ENCODE data around the gene LRRC74B.
"Not testable (repeated sequence)": the region's sequence is repeated elsewhere in the genome, so short reads cannot be mapped to it uniquely, and the experiment has no call there.

Gene LRRC74B

DNA sequence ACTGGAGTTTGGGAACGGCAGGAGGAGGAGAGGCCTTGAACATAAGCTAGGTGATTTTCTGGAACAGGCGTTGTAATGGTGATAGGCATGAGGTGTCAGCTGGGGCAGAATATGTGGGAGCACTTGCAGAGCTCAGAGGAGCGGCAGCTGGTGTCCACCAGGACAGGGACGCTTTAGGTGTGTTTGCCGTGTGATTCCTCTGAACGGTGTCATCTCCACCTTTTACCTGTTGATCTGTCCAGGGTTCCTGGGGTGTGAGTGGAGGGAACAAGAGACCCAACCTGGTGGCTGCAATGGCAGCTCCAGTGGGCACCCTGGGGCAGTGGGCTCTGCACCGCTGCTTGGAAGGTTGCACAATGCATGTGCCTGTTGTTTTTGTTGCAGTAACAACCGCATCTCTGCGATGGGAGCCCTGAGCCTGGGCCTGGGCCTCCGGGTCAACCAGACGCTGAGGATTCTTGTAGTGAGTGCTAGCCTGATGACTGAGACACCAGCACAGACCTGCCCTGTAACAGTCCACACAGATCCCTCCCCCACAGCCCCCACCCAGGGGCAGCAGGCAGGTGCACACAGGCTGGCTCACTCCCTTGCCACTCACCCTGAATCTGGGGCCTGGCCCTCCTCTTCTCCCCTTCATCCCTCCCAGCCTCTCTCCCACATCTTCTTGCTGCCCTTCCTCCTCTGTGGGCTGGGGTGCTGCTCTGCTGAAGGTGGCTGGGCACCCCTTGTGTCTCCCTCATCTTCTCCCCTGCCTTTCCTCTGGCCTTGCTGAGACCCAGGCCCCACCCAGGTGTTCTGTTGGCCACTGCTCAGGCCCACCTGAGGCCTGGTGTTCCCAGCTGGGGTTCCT lies 9.2 kb downstream of the LRRC74B start:
- DNase-seq (ENCODE audit: low spot score), result no peak

- DNase-seq (ENCODE audit: low spot score), result no peak
These were observed 9.8 kb downstream of the LRRC74B start for GRCh38 chr22:21055564-21055834.

DNA sequence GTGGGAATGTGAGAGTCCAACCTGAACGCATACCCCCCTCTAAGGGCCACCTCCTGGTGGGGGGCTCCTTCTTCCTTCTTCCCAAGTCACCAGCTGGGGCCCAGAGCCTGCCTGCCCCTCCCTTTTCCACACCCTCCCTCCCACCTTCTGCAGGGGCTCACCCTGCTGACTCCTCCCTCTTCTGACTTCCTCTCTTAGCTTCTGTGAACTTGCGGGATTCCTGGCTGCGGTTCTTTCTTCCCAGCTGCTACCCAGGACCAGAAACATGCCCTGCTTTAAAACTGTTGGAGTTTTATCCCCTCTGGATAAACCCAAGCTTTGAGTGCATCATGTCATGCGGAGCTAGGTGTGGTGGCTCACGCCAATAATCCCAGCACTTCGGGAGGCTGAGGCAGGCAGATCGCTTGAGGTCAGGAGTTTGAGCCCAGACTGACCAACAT lies 10.2 kb downstream of the LRRC74B start:
- no peak for DNase-seq (ENCODE audit: low spot score)

DNA sequence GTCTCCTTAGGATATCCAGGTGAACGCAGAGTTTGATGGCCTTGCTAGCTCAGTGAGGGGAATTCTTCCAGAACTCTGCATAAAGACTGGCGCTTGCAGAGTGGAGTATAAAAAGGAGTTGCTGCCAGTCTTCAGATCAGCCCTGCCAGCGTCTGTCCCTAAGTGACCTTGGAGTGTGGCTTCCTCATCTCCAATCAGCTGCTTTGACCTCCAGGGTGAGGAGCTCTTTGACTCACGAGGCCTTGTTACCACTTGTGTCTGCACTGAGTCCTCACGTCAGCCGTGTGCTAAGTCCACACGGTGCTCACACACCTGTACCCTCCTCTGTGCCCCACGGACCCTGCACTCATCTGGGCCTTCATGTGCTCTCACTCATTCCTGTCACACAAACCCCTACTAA lies 14.6 kb downstream of the LRRC74B start:
- not testable (repeated sequence) for DNase-seq (ENCODE audit: low spot score)

DNA sequence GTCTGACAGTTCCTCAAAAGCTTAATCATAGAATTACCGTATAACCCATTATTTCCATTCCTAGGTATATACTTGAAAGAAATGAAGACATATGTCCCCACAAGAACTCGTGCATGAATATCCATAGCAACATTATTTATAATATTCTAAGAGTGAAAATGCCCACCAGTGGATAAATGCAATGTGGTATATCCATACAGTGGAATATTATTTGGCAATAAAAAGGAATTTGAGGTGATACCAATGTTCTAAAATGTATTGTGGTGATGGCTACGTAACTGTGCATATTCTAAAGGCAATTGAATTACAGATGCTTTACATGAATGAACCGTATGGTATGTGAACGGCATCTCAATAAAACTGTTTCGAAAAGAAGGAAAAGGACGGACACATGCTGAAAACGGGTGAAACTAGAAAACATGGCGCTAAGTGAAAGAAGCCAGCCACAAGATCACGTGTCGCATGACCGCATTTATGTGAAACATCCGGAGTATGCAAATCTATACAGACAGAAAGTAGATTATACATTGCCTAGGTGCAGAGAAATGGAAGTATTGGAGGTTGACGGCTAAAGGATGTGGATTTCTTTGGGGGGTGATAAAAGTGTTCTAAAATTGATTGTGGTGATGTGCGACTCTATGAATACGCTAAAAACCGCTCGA lies 16.0 kb downstream of the LRRC74B start:
- DNase-seq (ENCODE audit: low spot score), result not testable (repeated sequence)

DNA sequence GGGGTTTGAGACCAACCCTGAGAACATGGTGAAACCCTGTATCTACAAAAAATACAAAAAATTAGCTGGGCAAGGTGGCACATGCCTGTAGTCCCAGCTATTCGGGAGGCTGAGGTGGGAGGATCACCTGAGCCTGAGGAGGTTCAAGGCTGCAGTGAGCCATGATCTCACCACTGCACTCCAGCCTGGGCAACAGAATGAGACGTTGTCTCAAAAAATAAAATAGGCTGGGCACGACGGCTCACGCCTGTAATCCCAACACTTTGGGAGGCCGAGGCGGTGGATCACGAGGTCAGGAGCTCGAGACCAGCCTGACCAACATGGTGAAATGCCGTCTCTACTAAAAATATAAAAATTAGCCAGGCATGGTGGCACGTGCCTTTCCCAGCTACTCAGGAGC lies 18.7 kb downstream of the LRRC74B start:
- not testable (repeated sequence) for DNase-seq (ENCODE audit: low spot score)

- DNase-seq (ENCODE audit: low spot score), result no peak
These were observed 19.4 kb downstream of the LRRC74B start for GRCh38 chr22:21064917-21065864.

DNA sequence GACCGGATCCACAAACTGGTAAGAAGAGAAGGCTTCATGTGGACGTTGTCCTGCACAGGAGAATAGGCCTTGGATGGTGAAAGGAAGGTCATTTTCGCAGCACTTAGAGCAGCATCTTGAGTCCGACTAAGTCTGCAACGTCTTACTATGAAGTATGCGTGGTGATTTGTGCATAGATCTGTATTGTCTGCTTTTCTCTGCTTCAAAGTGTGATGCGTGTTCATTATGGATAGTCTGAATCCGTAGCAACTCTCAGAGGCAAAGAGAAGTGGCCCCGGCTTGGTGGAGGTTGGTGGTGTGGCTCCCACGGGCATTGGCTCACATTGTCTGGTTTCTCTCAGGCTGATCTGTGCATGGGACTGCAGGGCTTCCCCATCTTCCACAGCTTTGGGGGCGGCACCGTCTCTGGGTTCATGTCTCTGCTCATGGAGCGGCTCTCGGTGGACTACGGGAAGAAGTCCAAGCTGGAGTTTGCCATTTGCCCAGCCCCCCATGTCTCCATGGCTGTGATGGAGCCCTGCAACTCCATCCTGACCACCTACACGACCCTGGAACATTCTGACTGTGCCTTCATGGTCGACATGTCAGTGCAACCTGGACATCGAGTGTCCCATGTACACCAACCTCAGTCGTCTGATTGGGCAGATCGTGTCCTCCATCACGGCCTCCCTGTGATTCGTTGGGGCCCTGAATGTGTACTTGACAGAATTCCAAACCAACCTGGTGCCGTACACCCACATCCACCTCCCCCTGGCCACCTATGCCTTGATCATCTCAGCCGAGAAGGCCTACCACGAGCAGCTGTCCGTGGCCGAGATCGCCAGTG lies 21.5 kb downstream of the LRRC74B start:
- DNase-seq (ENCODE audit: low spot score), result no peak

- no peak for DNase-seq (ENCODE audit: low spot score)
These were observed 22.3 kb downstream of the LRRC74B start for GRCh38 chr22:21067901-21068680.

GRCh38 chr22:21068681-21069276 lies 23.0 kb downstream of the LRRC74B start:
- no peak for DNase-seq (ENCODE audit: low spot score)

DNA sequence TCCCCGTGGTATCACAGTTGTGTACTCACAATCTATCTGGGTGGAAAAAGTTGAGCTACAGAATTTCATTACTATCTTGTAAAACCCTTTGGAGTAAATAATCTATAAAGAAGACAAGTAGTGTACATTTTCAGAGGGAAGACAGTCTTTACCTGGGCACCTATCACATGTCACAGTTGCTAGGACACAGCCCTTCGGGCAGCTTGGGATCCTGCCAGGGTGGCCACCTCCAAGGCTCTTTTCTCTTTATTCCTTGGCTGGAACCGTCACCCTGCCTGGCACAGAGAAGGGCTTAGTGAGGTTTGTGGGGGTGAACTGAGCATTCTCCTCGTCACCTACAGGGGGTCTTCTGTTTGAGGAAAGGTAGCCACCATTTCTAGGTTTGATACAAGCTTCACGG lies 23.6 kb downstream of the LRRC74B start:
- no peak for DNase-seq (ENCODE audit: low spot score)

GRCh38 chr22:21070690-21071615 lies 25.2 kb downstream of the LRRC74B start:
- no peak for DNase-seq (ENCODE audit: low spot score)

GRCh38 chr22:21071796-21072195 lies 26.1 kb downstream of the LRRC74B start:
- DNase-seq (ENCODE audit: low spot score), result not testable (repeated sequence)

GRCh38 chr22:21073023-21073422 lies 27.3 kb downstream of the LRRC74B start:
- DNase-seq (ENCODE audit: low spot score), result no peak

DNA sequence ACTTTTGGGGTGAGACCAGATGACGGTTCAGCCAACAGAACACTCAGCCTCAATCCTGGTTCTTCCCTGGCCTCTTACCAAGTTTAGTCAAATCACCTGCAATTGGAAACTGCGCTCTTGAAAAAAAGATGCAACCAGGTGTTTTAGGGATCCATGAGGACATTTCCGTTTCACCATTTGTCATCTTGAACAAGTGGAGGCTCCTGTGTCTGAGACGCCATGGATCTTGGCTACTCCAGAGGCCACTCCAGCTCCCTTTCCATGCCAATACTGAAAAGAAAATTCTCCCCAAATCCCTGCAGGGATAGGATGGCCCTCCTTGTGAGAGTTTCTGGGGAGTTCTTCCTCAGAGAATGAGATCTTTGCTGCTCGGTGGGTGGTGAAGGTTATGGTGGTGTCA lies 27.7 kb downstream of the LRRC74B start:
- no peak for DNase-seq (ENCODE audit: low spot score)

GRCh38 chr22:21074102-21074715 lies 28.5 kb downstream of the LRRC74B start:
- no peak for DNase-seq (ENCODE audit: low spot score)

- no peak for DNase-seq (ENCODE audit: low spot score)
These were observed 29.9 kb downstream of the LRRC74B start for GRCh38 chr22:21075516-21076138.

DNA sequence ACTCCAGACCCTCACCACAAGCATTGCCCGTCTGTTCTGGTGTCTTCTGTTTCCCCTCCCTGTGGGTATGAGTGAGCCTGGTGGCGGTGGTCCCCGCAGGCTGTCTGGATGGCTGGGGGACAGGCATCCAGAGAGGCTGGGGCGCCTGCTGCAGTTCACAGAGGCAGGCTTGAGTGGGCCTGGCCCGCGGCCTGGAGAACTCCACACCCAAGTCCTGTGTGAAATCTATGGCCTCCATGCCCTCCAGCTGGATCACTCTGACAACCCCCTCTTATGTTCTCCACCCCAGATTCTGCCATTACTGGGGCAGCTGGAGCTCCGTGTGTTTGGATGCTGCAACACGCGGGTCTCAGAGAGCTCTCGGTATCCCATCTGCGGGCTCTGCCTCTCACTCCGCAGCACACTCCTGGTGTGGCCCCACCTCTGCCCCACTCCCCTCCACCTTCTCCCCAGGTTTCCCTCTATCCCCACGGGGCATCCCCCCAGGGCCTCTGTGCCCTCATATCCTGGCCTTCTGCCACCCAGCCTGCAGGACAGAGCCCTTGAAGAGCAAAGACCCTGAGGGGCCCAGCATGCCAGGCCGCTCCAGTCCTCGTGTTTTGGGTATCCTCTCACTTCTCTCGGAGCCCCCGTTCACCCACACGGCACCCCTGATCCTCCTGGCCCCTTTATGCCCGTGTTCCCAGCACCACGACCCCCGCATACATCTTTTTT lies 31.3 kb downstream of the LRRC74B start:
- DNase-seq (ENCODE audit: low spot score), result no peak
